Neural cell (in vitro differentiated cells): ENCODE measurements around the gene GRP. TPM values are rescaled to one million over a fixed set of nuclear protein-coding genes. Genes with fewer than 3 reads are reported as not detected.

Experiments used
- H2AFZ ChIP-seq: fragments of 200-600, 300-800 bp; sonication (generic), shearing (Covaris generic); 2 replicates; pipeline ENCODE4 v1.6.0; 2014; ENCODE audit warnings: low read depth, mild to moderate bottlenecking, antibody characterized with exemption, low read length, moderate library complexity
- H3F3A ChIP-seq: fragments of 200-600 bp; shearing (Covaris generic); 2 replicates; pipeline ENCODE4 v1.6.1; 2016; ENCODE audit warnings: mild to moderate bottlenecking, moderate library complexity, mixed read lengths, antibody characterized with exemption, low read length; ENCODE audit not compliant: insufficient read depth, poor library complexity, severe bottlenecking
- H3K27ac ChIP-seq: fragments of 200-600, 300-800 bp; sonication (generic), shearing (Covaris generic); 2 replicates; pipeline ENCODE4 v1.5.1; 2014; ENCODE audit warnings: mild to moderate bottlenecking, low read length, moderate library complexity
- H3K27me3 ChIP-seq: fragments of 300-800, 200-600 bp; sonication (generic), shearing (Covaris generic); 2 replicates; pipeline ENCODE4 v1.6.0; 2014; ENCODE audit warnings: mild to moderate bottlenecking, low read depth, low read length, moderate library complexity; ENCODE audit not compliant: insufficient read depth
- H3K36me3 ChIP-seq: fragments of 300-800, 200-600 bp; sonication (generic), shearing (Covaris generic); 2 replicates; pipeline ENCODE4 v1.5.1; 2014; ENCODE audit warnings: mild to moderate bottlenecking, antibody characterized with exemption, low read length, moderate library complexity; ENCODE audit not compliant: insufficient read depth
- H3K4me2 ChIP-seq: fragments of 300-800, 200-600 bp; sonication (generic), shearing (Covaris generic); 2 replicates; pipeline ENCODE4 v1.6.0; 2014; ENCODE audit warnings: mild to moderate bottlenecking, low read length
- H3K4me3 ChIP-seq: fragments of 300-800, 200-600 bp; sonication (generic), shearing (Covaris generic); 2 replicates; pipeline ENCODE4 v1.5.1; 2014; ENCODE audit warnings: mild to moderate bottlenecking, low read length, moderate library complexity
- H3K79me2 ChIP-seq: fragments of 200-600 bp; shearing (Covaris generic); replicated peaks from 2 replicates; pipeline ENCODE4 v1.6.0; 2014; ENCODE audit warnings: mild to moderate bottlenecking, low read length, moderate library complexity; ENCODE audit not compliant: insufficient read depth
- H3K9ac ChIP-seq: fragments of 300-800, 200-600 bp; sonication (generic), shearing (Covaris generic); 2 replicates; pipeline ENCODE4 v1.6.1; 2016; ENCODE audit warnings: mild to moderate bottlenecking, low read length, mixed read lengths
- H3K9me2 ChIP-seq: fragments of 200-600 bp; shearing (Covaris generic); 2 replicates; pipeline ENCODE4 v1.6.1; 2016; ENCODE audit warnings: mild to moderate bottlenecking, low read length, mixed read lengths; ENCODE audit not compliant: insufficient read depth
- H3K9me3 ChIP-seq: fragments of 200-600, 300-800 bp; sonication (generic), shearing (Covaris generic); 2 replicates; pipeline ENCODE4 v1.6.1; 2016; ENCODE audit warnings: mild to moderate bottlenecking, mixed run types, low read length, moderate library complexity, mixed read lengths
- H4K20me1 ChIP-seq: fragments of 200-600 bp; shearing (Covaris generic); 2 replicates; pipeline ENCODE4 v1.6.1; 2016; ENCODE audit warnings: mild to moderate bottlenecking, mixed run types; ENCODE audit not compliant: insufficient read depth
- CTCF ChIP-seq: fragments of 450-650 bp; IDR thresholded peaks from 2 replicates; pipeline ENCODE4 v1.5.1; 2014; ENCODE audit warnings: antibody characterized with exemption, mild to moderate bottlenecking, moderate library complexity; ENCODE audit not compliant: poor library complexity, severe bottlenecking
- EP300 ChIP-seq: fragments of 450-650 bp; conservative IDR thresholded peaks from 2 replicates; pipeline ENCODE4 v1.6.1; 2014; ENCODE audit warnings: antibody characterized with exemption, mild to moderate bottlenecking, moderate library complexity; ENCODE audit not compliant: poor library complexity, severe bottlenecking
- EZH2 ChIP-seq: fragments of 200-600, 300-800 bp; shearing (Covaris generic), sonication (generic); IDR thresholded peaks from 2 replicates; pipeline ENCODE4 v1.6.1; 2014; ENCODE audit warnings: antibody characterized with exemption, low read length, borderline replicate concordance, mild to moderate bottlenecking; ENCODE audit not compliant: insufficient read depth, poor library complexity, severe bottlenecking
- MXI1 ChIP-seq: fragments of 450-650 bp; conservative IDR thresholded peaks from 2 replicates; pipeline ENCODE4 v1.6.1; 2014; ENCODE audit warnings: antibody characterized with exemption, mild to moderate bottlenecking; ENCODE audit not compliant: poor library complexity, severe bottlenecking
- POLR2AphosphoS5 ChIP-seq: IDR thresholded peaks from 2 replicates; pipeline ENCODE4 v1.6.1; 2012
- RAD21 ChIP-seq: fragments of 450-650 bp; conservative IDR thresholded peaks from 2 replicates; pipeline ENCODE4 v1.6.1; 2014; ENCODE audit warnings: antibody characterized with exemption, mild to moderate bottlenecking, moderate library complexity
- REST ChIP-seq: IDR thresholded peaks from 2 replicates; pipeline ENCODE4 v1.6.1; 2012; ENCODE audit warnings: borderline replicate concordance
- SMC3 ChIP-seq: fragments of 450-650 bp; conservative IDR thresholded peaks from 2 replicates; pipeline ENCODE4 v1.6.1; 2014; ENCODE audit warnings: antibody characterized with exemption, mild to moderate bottlenecking, moderate library complexity; ENCODE audit not compliant: poor library complexity
- TAF1 ChIP-seq: IDR thresholded peaks from 2 replicates; pipeline ENCODE4 v1.6.1; 2012; ENCODE audit warnings: low read depth
- polyA plus RNA-seq: library from polyadenylated mRNA; depleted of rRNA; stranded (reverse); fragments of >200 nt; gene quantifications from 2 replicates; pipeline ENCODE4 v1.2.3, GENCODE V29; 2014

The GRP gene
- polyA plus RNA-seq, 1 donor from 2014 or later: not detected

- no peaks in the 10 kb centered on the region for H3K36me3 ChIP-seq
- H3K79me2 ChIP-seq: no peaks in the 10 kb centered on the region
- TF ChIP-seq POLR2AphosphoS5 (no peak), RAD21 (no peak), REST (no peak)
- H3K4me2 ChIP-seq: no peak overlapping the region
- H4K20me1 ChIP-seq: no peaks in the 10 kb centered on the region
- H3K27me3 ChIP-seq: no peaks in the 10 kb centered on the region
- no peaks in the 10 kb centered on the region for H3F3A ChIP-seq
- no peak overlapping the region for H2AFZ ChIP-seq
- H3K9me3 ChIP-seq: no peaks in the 10 kb centered on the region
- H3K9me2 ChIP-seq: no peaks in the 10 kb centered on the region
- H3K27ac ChIP-seq: no peak overlapping the region
- H3K4me3 ChIP-seq: no peak overlapping the region
- no peak overlapping the region for H3K9ac ChIP-seq
Measured at GRCh38 chr18:59182673-59183072, 37.3 kb upstream of the GRP start.

- no peaks in the 10 kb centered on the region for H3K36me3 ChIP-seq
- TF ChIP-seq CTCF (no peak), EZH2 (no peak), POLR2AphosphoS5 (no peak), SMC3 (no peak), TAF1 (no peak), REST (no peak), MXI1 (no peak), EP300 (no peak), RAD21 (no peak)
- no peak overlapping the region for H2AFZ ChIP-seq
Measured at GRCh38 chr18:59189008-59189407, 30.9 kb upstream of the GRP start.

More at GRCh38 chr18:59189008-59189407, 30.9 kb upstream of the GRP start:
- Histone ChIP-seq H3K79me2 (no peaks in the 10 kb centered on the region), H3K9ac (no peak overlapping the region), H3K4me2 (no peak overlapping the region), H4K20me1 (no peaks in the 10 kb centered on the region), H3K9me3 (no peaks in the 10 kb centered on the region), H3K27me3 (no peaks in the 10 kb centered on the region), H3K27ac (no peak overlapping the region), H3K4me3 (no peak overlapping the region), H3K9me2 (no peaks in the 10 kb centered on the region), H3F3A (no peaks in the 10 kb centered on the region)
